HG03521 (cell line): ENCODE results near the gene F8.
"Not testable (repeated sequence)": the region's sequence is repeated elsewhere in the genome, so short reads cannot be mapped to it uniquely, and the experiment has no call there.

ENCODE experiments used
- ATAC-seq: cut with Tn5 transposase; IDR thresholded peaks from one replicate; pipeline ENCODE4 v1.9.1; 2021; ENCODE audit warnings: mild to moderate bottlenecking, moderate library complexity; ENCODE audit not compliant: unreplicated experiment

Gene F8

DNA sequence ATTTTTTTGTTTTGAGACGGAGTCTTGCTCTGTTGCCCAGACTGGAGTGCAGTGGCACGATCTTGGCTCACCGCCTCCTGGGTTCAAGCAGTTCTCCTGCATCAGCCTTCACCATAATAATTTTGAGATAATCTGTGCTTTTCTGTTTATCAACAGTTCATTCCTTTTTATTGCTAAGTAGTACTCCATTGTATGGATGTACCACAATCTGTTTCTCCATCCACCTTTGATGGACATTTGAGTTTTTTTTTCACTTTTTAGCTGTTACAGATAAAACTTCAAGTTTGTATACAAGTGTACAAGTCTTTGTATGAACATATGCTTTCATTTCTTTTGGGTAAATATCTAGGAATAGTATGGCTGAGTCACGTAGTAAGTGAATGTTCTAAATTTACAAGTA lies 13.2 kb upstream of the F8 start:
- ATAC-seq, result no peak

DNA sequence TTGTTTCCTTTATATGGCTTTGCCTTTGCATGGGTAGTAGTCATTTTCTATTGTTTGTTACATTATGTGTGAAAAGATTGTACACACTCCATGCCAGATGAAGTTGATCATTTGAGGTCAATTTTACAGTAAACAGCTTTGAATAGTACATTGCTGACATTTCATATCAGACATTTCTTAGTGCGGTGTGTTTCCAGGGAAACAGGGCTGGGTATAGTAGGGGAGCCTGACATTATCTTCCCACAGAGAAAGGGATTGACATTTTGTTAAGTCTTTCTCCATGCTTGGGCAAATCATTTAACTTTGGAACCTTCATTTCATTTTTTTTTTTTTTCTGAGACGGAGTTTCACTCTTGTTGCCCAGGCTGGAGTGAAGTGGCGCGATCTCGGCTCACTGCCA lies 9.1 kb upstream of the F8 start:
- no peak for ATAC-seq

DNA sequence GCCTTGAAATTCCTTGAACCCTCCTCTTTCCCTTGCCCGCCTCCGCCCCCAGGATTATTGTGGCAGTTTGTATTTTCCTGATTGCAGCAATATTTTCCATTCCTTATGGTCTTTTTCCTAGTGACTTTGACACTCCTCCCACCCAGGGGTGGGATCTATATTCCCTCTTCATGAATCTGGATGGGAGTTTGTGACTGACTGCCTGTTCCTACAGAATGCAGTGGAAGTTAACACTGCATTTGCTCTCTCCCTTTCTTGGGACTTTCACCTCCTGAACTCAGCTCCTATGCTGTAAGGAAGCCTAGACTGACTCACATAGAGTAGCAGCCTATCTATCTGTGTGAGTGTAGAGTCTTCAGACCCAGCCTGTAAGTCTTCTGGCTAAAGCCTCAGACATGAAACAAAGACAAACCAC lies 6.4 kb upstream of the F8 start:
- no peak for ATAC-seq

DNA sequence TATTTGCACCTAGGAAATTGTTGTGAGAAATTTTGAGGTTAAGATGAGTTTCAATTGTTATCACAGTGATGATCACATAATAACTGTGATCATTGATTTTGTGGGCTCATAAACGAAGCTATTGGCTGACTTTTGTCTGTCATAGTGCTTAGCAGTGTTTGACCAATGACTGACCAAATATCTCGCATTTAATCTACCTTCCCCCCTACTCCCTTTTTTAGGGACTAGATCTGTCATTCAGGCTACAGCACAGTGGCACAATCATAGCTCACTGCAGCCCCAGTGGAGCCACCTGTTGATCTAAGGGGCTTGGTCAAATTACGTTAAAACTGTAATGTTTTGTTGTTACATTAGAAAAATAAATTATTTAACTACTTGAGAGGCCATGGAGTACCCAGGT lies 5.6 kb upstream of the F8 start:
- no peak for ATAC-seq

DNA sequence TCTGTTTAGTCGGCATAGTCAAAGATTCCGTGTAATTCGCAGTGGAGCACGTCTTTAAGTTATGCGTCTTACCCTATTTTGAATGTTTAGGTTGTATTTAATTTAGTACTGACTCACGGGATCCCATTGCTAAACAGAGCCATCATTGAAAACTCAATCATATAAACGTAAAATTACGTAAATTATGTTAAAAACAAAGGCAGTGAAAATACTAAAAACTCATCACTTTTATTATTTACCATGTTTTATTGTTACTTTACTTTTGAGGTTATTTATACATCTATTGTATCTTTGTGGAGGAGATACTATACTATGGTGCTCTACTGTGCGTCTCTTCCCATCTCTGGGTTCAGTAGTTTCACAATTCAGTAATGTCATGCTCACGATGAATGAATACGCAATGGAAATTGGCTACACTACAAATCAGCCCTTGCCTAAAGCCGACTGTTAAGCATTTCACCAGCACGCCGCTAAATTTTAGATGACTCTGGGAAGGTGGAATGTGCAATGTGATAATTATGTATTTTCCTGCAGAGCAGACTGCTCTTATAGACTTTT lies 5.1 kb upstream of the F8 start:
- no peak for ATAC-seq

GRCh38 chrX:155026727-155027508 lies 4.4 kb upstream of the F8 start, which contains the start of gene FUNDC2:
TSS of gene FUNDC2 (plus strand) at chrX:155026844. CDS start at chrX:155026939, 95 bp downstream.
- ATAC-seq, result peak; percentile 93

- no peak for ATAC-seq
Observed at GRCh38 chrX:155026420-155026726, 3.9 kb upstream of the F8 start.

DNA sequence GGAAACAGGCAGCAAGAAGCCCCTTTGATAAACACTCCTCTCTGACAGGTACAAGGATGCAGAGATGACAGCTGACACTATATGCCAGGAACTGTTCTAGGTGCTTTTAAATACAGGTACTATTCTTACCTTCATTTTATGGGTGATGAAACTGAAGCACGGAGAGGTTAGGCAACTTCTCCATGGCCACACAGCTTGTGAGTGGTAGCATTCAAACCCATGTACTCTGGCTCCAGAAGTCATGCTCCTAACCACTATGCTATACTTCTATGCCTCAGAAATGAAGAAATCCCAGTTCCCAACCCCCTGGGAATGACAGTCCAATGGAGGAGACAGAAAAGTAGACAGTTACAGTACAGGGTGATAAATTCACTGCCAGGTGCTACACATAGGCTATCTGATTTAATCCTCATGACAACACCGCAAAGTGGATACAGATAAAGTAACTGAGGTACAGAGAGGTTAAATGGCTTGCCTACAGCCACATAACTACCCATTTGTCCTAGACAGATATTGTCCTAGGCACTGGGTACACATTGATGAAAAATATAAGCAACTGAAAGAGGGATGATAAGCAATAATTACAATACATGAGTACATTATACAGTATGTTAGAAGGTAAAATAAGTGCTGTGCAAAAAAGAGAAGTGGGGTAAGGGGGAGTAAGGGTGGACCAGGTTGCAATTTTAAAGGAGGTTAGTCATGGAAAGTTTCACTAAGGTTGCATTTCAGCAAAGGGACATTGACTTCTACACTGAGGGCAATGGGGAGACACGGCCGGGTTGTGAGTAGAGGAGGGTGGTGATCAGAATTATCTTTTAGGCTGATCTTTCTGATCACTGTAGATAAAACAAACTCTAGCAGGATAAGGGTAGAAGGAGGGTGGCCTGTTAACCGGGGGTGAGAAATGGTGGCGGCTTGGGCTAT lies 1.6 kb upstream of the F8 start:
- no peak for ATAC-seq

DNA sequence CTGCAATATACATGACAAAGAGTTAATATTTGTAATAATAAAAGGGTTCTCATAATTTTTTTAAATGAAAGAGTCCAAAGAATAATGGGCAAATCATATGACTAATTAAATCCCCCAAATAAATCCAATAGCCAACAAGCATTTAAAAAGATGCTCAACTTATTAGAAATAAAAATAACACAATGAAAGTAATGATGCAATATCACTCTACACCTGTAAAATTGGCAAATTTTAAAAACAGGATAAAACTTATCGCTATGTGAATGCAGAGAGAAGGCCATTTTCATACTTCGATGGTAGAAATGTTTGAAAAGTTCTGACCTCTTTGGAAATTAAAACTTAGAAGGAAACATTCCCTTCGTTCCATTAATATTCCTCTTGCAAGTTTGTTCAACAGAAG lies 1.9 kb downstream of the F8 start:
- no peak for ATAC-seq

DNA sequence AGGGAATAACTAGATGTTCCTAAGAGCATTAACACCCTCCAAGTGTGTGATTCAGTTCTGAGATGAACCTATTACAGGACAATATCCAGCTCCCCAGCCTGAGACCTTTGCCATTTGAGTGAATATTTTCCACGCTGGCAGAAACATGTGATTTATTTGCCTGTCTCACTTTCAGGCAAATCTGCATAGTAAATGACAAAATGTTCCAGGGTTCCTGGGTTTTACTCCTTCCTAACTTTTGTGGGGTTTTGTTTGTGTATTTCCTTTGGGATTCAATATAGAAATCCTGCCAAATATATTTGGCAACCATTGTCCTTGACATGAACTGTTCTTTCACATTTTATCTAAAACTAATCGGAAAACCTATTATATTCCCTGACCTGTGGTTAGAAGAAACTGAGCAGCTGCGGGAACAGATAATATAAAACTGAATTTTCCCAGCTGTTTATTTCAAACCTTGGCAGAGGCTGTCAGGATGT lies 12.5 kb downstream of the F8 start:
- no peak for ATAC-seq

DNA sequence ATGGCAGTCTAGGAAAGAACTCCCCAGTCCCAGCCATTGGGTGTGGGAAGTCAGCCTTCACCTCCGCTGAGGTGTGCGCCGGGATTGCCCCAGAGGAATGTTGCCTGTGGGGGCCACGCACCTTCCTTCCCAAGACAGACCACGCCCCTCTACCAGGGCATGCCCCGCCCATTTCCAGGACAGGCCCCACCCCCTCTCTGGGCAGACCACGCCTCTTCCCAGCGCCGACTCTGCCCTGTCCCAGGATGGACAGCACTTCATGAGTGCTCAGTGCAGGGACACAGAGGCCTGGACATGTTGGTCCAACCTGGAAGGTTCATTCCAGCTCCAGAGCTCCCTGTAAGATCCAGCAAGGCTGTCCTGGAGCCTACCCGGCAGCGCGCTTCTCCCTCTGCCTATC lies 13.9 kb downstream of the F8 start:
- not testable (repeated sequence) for ATAC-seq

GRCh38 chrX:155006913-155007671 lies 15.4 kb downstream of the F8 start:
- not testable (repeated sequence) for ATAC-seq

DNA sequence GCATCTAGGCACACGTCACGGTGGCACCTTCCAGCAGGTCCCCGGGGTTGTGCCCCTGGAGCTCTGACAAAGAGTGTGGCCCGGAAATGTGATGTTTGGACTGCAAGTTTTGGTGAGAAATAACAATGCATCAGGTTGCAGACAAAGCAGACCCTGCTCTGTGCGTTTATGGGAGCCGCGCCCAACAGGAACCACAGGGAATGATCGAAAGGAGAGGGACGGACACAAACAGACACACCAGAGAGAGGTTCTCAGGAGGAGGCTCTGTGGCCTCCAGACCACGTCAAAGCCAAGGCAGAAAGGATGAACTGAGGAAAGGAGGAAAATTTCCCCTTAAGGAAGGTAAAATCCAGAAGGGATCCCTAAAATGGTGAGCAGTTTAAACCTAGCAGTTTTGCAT lies 16.1 kb downstream of the F8 start:
- ATAC-seq, result not testable (repeated sequence)

DNA sequence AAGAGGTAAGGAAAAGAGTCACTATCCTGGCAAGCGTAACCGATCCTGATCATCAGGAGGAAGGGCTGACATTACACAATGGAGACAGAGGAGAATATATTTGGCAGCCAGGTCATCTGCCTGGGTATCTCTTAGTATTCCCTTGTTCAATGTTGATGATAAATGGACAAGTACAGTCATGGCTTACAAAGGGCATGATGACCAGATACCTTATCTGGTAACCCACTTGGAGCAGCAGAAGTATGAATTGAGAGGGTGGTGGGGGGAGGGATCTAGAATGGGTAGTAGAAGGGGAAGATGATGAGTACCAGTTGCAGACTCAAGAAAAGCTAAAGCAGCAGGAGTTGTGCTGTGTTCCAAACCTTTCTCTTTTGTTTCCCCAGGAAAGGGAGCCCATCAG lies 17.3 kb downstream of the F8 start:
- ATAC-seq, result no peak

DNA sequence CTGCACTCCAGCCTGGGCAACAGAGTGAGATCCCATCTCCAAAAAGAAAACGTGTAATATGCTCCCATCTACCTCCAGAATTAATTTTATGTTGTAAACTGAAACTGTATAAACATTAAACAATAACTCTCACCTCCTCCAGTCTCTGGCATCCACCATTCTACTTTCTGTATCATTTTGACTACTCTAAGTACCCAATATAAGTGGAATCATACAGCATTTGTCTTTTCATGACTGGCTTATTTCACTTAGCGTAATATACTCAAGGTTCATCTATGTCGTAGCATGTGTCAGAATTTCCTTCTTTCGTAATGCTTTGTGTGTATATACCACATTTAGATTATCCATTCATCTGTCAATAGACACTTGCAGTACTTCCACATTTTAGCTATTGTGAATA lies 20.6 kb downstream of the F8 start:
- ATAC-seq, result no peak

- no peak for ATAC-seq
Observed at GRCh38 chrX:155000841-155001240, 21.7 kb downstream of the F8 start.

- no peak for ATAC-seq
Observed at GRCh38 chrX:154998204-154998880, 24.2 kb downstream of the F8 start.

GRCh38 chrX:154991476-154991875 lies 31.0 kb downstream of the F8 start:
- ATAC-seq, result no peak

GRCh38 chrX:154991039-154991438 lies 31.5 kb downstream of the F8 start:
- no peak for ATAC-seq

- no peak for ATAC-seq
Observed at GRCh38 chrX:154990496-154990895, 32.0 kb downstream of the F8 start.
